ENCODE data around the gene CLIP2. TPM values are rescaled to one million over a fixed set of nuclear protein-coding genes. Genes with fewer than 3 reads are reported as not detected.

CLIP2 gene
- total and polyA plus RNA-seq, 2 of the 4 experiments (the other 2 are of a cell fraction), result 18.1 to 20.7 TPM

GRCh38 chr7:74306730-74307469 lies 17.7 kb downstream of the CLIP2 start (continued):
- TF ChIP-seq MAFK (IDR thresholded peaks at IDR 0.05; ENCODE audit: low read depth, low read length) (no peak), CEBPB (IDR thresholded peaks at IDR 0.05; ENCODE audit: low read depth, low read length) (no peak)

- no peak for TF ChIP-seq NFE2L2 (IDR thresholded peaks at IDR 0.05; ENCODE audit: low read depth, low read length)
- TF ChIP-seq CHD1 (IDR thresholded peaks at IDR 0.05; ENCODE audit: low read depth, low read length), result no peak
- no TSS peak for BruUV-seq (replicated peaks)
- 100% methylated on average over 1 of the region's 10 CpGs; no CpG with 5 or more reads in 1 of the 2 experiments for WGBS, 2 experiments (ENCODE audit: extremely low coverage in 2 of 2, insufficient read length in 1 of 2)
- H3K9me3 ChIP-seq (ENCODE audit: control insufficient read depth, insufficient read depth, low read length), result no peaks in the 10 kb centered on the region
- H3K4me3 ChIP-seq (ENCODE audit: insufficient read depth, low read depth, low read length), result no peak overlapping the region
- H3K56ac ChIP-seq (ENCODE audit: extremely low read depth, insufficient read depth, low read length), result no peak overlapping the region
- H3K9me1 ChIP-seq (ENCODE audit: insufficient read depth, low read length), result peaks cover 27% of the 10 kb centered on the region
- no peak overlapping the region for H3K18ac ChIP-seq (ENCODE audit: low read depth, low read length)
- ChIA-PET CTCF (no interaction called here), POLR2A (ENCODE audit: unreplicated experiment) (no interaction called here)
- H4K8ac ChIP-seq (ENCODE audit: low read depth in 2 of 2, low read length in 2 of 2), result no peak overlapping the region
- H4K20me1 ChIP-seq (ENCODE audit: insufficient read depth, low read length), result peaks cover 90% of the 10 kb centered on the region
- H3K27me3 ChIP-seq (ENCODE audit: control insufficient read depth, insufficient read depth, low read length), result no peaks in the 10 kb centered on the region
- no peak overlapping the region for H2BK120ac ChIP-seq (ENCODE audit: low read depth, low read length)
- peak overlapping the region; percentile 65 for H2AK9ac ChIP-seq (replicated peaks; ENCODE audit: low read depth, low read length, poor library complexity)
- H3K4me1 ChIP-seq (ENCODE audit: control insufficient read depth, insufficient read depth, low read length), result peaks cover 18% of the 10 kb centered on the region
- no peak overlapping the region for H3K14ac ChIP-seq (replicated peaks; ENCODE audit: low read depth, low read length)
- intact Hi-C loops (cut with micrococcal nuclease) (no loop called here), dilution Hi-C loops (cut with HindIII; ENCODE audit: low sequenced_read_pairs, unreplicated experiment) (no loop called here), in situ Hi-C loops (cut with MboI; ENCODE audit: low sequenced_read_pairs) (no loop called here)
- H2AFZ ChIP-seq (replicated peaks; ENCODE audit: low read length, poor library complexity), result no peak overlapping the region
- no peak overlapping the region for H2BK5ac ChIP-seq (ENCODE audit: low read depth, low read length, poor library complexity, severe bottlenecking)
- peaks cover 30 to 89% of the 10 kb centered on the region in 2 experiments for H3K79me1 ChIP-seq (ENCODE audit: low read depth in 1 of 2, low read length in 2 of 2)
- no peak overlapping the region for H2BK20ac ChIP-seq (ENCODE audit: low read depth, low read length)
- H3K23ac ChIP-seq (ENCODE audit: low read depth, low read length), result no peak overlapping the region
- H3K27ac ChIP-seq (ENCODE audit: insufficient read depth, low read length), result no peak overlapping the region
- H2BK15ac ChIP-seq (ENCODE audit: low read depth, low read length), result no peak overlapping the region; the same call in 2 of the 3 replicates
- H3K4ac ChIP-seq (ENCODE audit: low read depth, low read length), result peak overlapping the region; percentile 43; the same call in 1 of the 2 replicates
- no peak overlapping the region for H4K91ac ChIP-seq (ENCODE audit: insufficient read depth, low read depth, low read length)
- H4K5ac ChIP-seq (ENCODE audit: low read depth, low read length), result no peak overlapping the region
- H3K4me2 ChIP-seq (ENCODE audit: low read depth, low read length), result no peak overlapping the region
- peaks cover 1% of the 10 kb centered on the region; the same call in 1 of the 2 replicates for H3K36me3 ChIP-seq (ENCODE audit: control insufficient read depth, insufficient read depth, low read length)
- H3K9ac ChIP-seq (ENCODE audit: low read depth, low read length), result no peak overlapping the region
- no peak overlapping the region for H2AK5ac ChIP-seq (ENCODE audit: low read depth, low read length)
- DNase-seq, result no peak
- no peak for ATAC-seq (ENCODE audit: low read depth)
Observed at GRCh38 chr7:74307738-74308505, 18.7 kb downstream of the CLIP2 start.
